ENCODE measurements around the gene THSD4.

- TF ChIP-seq CTCF (conservative IDR thresholded peaks at IDR 0.05; ENCODE audit: low read depth, low read length) (no peak), EZH2phosphoT487 (IDR thresholded peaks at IDR 0.05; ENCODE audit: borderline replicate concordance, low read length) (no peak)
Observed at GRCh38 chr15:71571641-71572040, 456.4 kb downstream of the THSD4 start.
